Body of pancreas (tissue), 4 donors: ENCODE measurements around the gene NBEA. TPM values are rescaled to one million over a fixed set of nuclear protein-coding genes. Genes with fewer than 3 reads are reported as not detected.
"Not testable (repeated sequence)": the region's sequence is repeated elsewhere in the genome, so short reads cannot be mapped to it uniquely, and the experiment has no call there.

Experiments
- ATAC-seq: fragments of 150-250 bp; one replicate; pipeline ENCODE4 v1.9.1; 2016
- DNase-seq, 4 donors: peaks; one replicate each; pipeline ENCODE4 v3.0.0-alpha.2; 2019
- H3K27ac ChIP-seq, 4 donors: fragments of 200-600 bp; sonication (generic); 1 replicate in 3 of 4; 2 replicates in 1 of 4; pipeline versions ENCODE4 v1.5.1 to v1.6.1; 2016 to 2019; ENCODE audit warnings: mild to moderate bottlenecking in 1 of 4, mixed read lengths in 1 of 4, moderate library complexity in 1 of 4
- H3K27me3 ChIP-seq, 2 donors: fragments of 200-600 bp; sonication (generic); one replicate each; pipeline ENCODE4 v1.6.0; 2016; ENCODE audit warnings: mild to moderate bottlenecking in 1 of 2
- H3K36me3 ChIP-seq, 2 donors: fragments of 200-600 bp; sonication (generic); replicated peaks in 1 of 2; 2 replicates each; pipeline ENCODE4 v1.5.1; 2016; ENCODE audit warnings: low read depth in 2 of 2; ENCODE audit not compliant: insufficient read depth in 1 of 2
- H3K4me1 ChIP-seq: fragments of 200-600 bp; sonication (generic); one replicate; pipeline ENCODE4 v1.6.0; 2016
- H3K4me3 ChIP-seq, 2 donors: fragments of 200-600 bp; sonication (generic); 1 replicate in 1 of 2; 2 replicates in 1 of 2; pipeline ENCODE4 v1.5.1; 2016 to 2019
- H3K9me3 ChIP-seq, 3 donors: fragments of 200-600 bp; sonication (generic); 1 replicate in 2 of 3; 2 replicates in 1 of 3; pipeline ENCODE4 v1.5.1; 2016
- CTCF ChIP-seq, 7 experiments: fragments of 450-650 bp in 4 of 7; fragments of 200-600 bp in 3 of 7; sonication (generic) in 3 of 7; IDR thresholded peaks; one replicate each; pipeline ENCODE4 v1.5.1; 2016 to 2019; ENCODE audit warnings: antibody characterized with exemption in 7 of 7
- POLR2A ChIP-seq, 3 donors: fragments of 450-650 bp; IDR thresholded peaks; one replicate each; pipeline ENCODE4 v1.6.1; 2016; ENCODE audit warnings: antibody characterized with exemption in 3 of 3, mild to moderate bottlenecking in 2 of 3
- WGBS, 2 donors: methylation state at CpG; one replicate each; pipeline ENCODE4 v1.1.5; 2017; 5-methylcytosine and 5-hydroxymethylcytosine counted together
- intact Hi-C: fragments of 100-400 bp; cut with DNase I; formaldehyde crosslinking; loops from one replicate; pipeline ENCODE4 v1.15.1; 2023
- total RNA-seq, 2 donors: library from RNA; depleted of rRNA; stranded (reverse); fragments of >200 nt; gene quantifications; one replicate each; pipeline ENCODE4 v1.1.0, GENCODE V29; 2016

NBEA gene
- total RNA-seq, 2 donors from 2014 or later: 9.6 to 19.1 TPM

DNA sequence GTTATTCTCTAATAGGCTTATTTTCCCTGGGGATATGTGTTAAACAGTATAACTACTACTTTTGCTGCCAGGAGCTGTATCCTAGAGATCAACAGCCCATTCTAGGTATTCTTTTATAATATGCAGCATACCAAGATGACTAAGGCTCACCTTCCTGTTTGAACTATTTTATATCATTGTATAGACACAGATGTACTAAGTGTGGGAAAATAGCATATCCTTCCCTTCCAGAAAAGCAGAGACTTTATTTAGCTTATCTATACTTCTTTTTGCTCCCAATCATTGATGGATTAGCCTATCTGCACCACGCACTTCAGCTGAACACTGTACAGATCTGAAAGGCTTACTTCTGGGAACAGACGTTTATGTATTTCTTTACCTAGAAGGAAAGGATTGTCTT lies 451.8 kb downstream of the NBEA start:
- ATAC-seq (no peak), DNase-seq (no peak)
- Histone ChIP-seq H3K4me1 (no peaks in the 10 kb centered on the region), H3K27me3 (no peaks in the 10 kb centered on the region), H3K36me3 (no peaks in the 10 kb centered on the region), H3K9me3 (no peaks in the 10 kb centered on the region), H3K4me3 (no peak overlapping the region), H3K27ac (no peak overlapping the region)
- TF ChIP-seq CTCF (IDR thresholded peaks at IDR 0.05): no peak
- TF ChIP-seq POLR2A (IDR thresholded peaks at IDR 0.05): no peak
- WGBS, 2 donors: 60 to 69% methylated on average over 2 of the region's 2 CpGs
- intact Hi-C loops: no loop called here

GRCh38 chr13:35408285-35408684 lies 466.2 kb downstream of the NBEA start:
- ATAC-seq, DNase-seq, H3K9me3 ChIP-seq, intact Hi-C loops, H3K4me1 ChIP-seq, H3K27me3 ChIP-seq, H3K27ac ChIP-seq, H3K36me3 ChIP-seq, H3K4me3 ChIP-seq: not testable (repeated sequence)
- 80 to 92% methylated on average over 2 of the region's 2 CpGs for WGBS, 2 donors

- Histone ChIP-seq H3K27ac (no peak overlapping the region), H3K9me3 (peaks cover 0 to 5% (median 0%) of the 10 kb centered on the region in 3 donors), H3K4me1 (no peaks in the 10 kb centered on the region), H3K4me3 (no peak overlapping the region), H3K36me3 (no peaks in the 10 kb centered on the region), H3K27me3 (no peaks in the 10 kb centered on the region)
- no peak for ATAC-seq
- 32 to 57% methylated on average over 2 of the region's 2 CpGs for WGBS, 2 donors
- TF ChIP-seq POLR2A (IDR thresholded peaks at IDR 0.05) (no peak), CTCF (IDR thresholded peaks at IDR 0.05) (no peak)
- intact Hi-C loops: no loop called here
- no peak for DNase-seq
Measured at GRCh38 chr13:35411059-35411744, 469.1 kb downstream of the NBEA start.

DNA sequence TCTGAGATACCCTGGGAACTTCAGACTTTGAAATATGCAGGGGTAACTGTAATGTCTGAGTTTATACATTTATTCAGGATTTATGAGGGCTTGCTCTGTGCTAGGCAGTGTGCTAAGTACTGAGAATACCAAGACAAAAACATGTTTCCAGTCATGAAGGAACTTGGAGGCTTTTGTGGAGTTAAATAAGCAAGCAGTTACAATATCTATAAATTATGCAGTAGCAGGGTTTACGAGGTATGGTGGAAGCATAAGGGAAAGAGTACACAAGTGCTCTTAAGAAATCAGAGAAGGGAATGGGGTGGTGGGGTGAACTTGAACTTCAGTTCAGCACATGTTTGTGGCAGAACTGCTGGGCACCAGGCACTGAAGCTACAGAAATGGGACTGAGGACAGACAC lies 506.4 kb downstream of the NBEA start:
- no peaks in the 10 kb centered on the region for H3K36me3 ChIP-seq
- H3K4me1 ChIP-seq: no peaks in the 10 kb centered on the region
- intact Hi-C loops: no loop called here
- H3K27me3 ChIP-seq: no peaks in the 10 kb centered on the region
- no peak for ATAC-seq
- 84 to 95% methylated on average over 1 of the region's 1 CpG for WGBS, 2 donors
- no peak overlapping the region for H3K4me3 ChIP-seq
- TF ChIP-seq POLR2A (IDR thresholded peaks at IDR 0.05) (no peak), CTCF (IDR thresholded peaks at IDR 0.05) (no peak)
- H3K9me3 ChIP-seq: no peaks in the 10 kb centered on the region
- DNase-seq: no peak
- H3K27ac ChIP-seq: no peak overlapping the region

GRCh38 chr13:35449821-35450220 lies 507.8 kb downstream of the NBEA start:
- intact Hi-C loops: no loop called here
- WGBS, 2 donors: 94 to 96% methylated on average over 2 of the region's 2 CpGs
- no peaks in the 10 kb centered on the region for H3K36me3 ChIP-seq
- no peak overlapping the region for H3K4me3 ChIP-seq
- ATAC-seq (no peak), DNase-seq (no peak)
- no peaks in the 10 kb centered on the region for H3K27me3 ChIP-seq
- H3K27ac ChIP-seq: no peak overlapping the region
- no peaks in the 10 kb centered on the region for H3K4me1 ChIP-seq
- TF ChIP-seq POLR2A (IDR thresholded peaks at IDR 0.05) (no peak), CTCF (IDR thresholded peaks at IDR 0.05) (no peak)
- H3K9me3 ChIP-seq: no peaks in the 10 kb centered on the region
